ENCODE results near the gene SLFN14. TPM values are rescaled to one million over a fixed set of nuclear protein-coding genes. Genes with fewer than 3 reads are reported as not detected.
A peak's percentile ranks its signal among the peaks of the same experiment; 100 is the strongest.

SLFN14 gene
- not detected in 2 replicates for total RNA-seq (2014; rRNA removed; shearing (Covaris generic))
- polyA plus RNA-seq (2015; cell fraction: cytosol; rRNA removed): not detected in 2 replicates
- not detected in 2 replicates for polyA plus RNA-seq (2015; cell fraction: nucleus; rRNA removed)

GRCh38 chr17:35560703-35561102 is at the start of gene SLFN14:
Gene SLFN14 (minus strand): TSS chr17:35560819. CDS start chr17:35558062, 2,757 bp downstream.
- in situ Hi-C loops (cut with HindIII; ENCODE audit: low pct_unique_long_range_greater_than_20kb, low sequenced_read_pairs): no loop called here
- no peak for DNase-seq (ENCODE audit: low read depth, low spot score)

GRCh38 chr17:35609831-35610230 is 49.2 kb upstream of the SLFN14 start:
- in situ Hi-C loops (cut with HindIII; ENCODE audit: low pct_unique_long_range_greater_than_20kb, low sequenced_read_pairs): no loop called here
- no peak for DNase-seq (ENCODE audit: low read depth, low spot score)

- in situ Hi-C loops (cut with HindIII; ENCODE audit: low pct_unique_long_range_greater_than_20kb, low sequenced_read_pairs): no loop called here
- DNase-seq (ENCODE audit: low read depth, low spot score): no peak
These were observed 46.7 kb upstream of the SLFN14 start for GRCh38 chr17:35607239-35607847.

GRCh38 chr17:35605678-35606077 is 45.1 kb upstream of the SLFN14 start:
- DNase-seq (ENCODE audit: low read depth, low spot score): no peak
- in situ Hi-C loops (cut with HindIII; ENCODE audit: low pct_unique_long_range_greater_than_20kb, low sequenced_read_pairs): no loop called here

GRCh38 chr17:35603674-35604073 is 43.1 kb upstream of the SLFN14 start:
- in situ Hi-C loops (cut with HindIII; ENCODE audit: low pct_unique_long_range_greater_than_20kb, low sequenced_read_pairs): no loop called here
- DNase-seq (ENCODE audit: low read depth, low spot score): no peak

- DNase-seq (ENCODE audit: low read depth, low spot score): no peak
- in situ Hi-C loops (cut with HindIII; ENCODE audit: low pct_unique_long_range_greater_than_20kb, low sequenced_read_pairs): no loop called here
These were observed 37.0 kb upstream of the SLFN14 start for GRCh38 chr17:35597604-35598003.

GRCh38 chr17:35596530-35597233 is 36.1 kb upstream of the SLFN14 start:
- no peak for DNase-seq (ENCODE audit: low read depth, low spot score)

GRCh38 chr17:35596072-35596471 is 35.5 kb upstream of the SLFN14 start:
- in situ Hi-C loops (cut with HindIII; ENCODE audit: low pct_unique_long_range_greater_than_20kb, low sequenced_read_pairs): no loop called here
- no peak for DNase-seq (ENCODE audit: low read depth, low spot score)

More at GRCh38 chr17:35596530-35597233, 36.1 kb upstream of the SLFN14 start:
- in situ Hi-C loops (cut with HindIII; ENCODE audit: low pct_unique_long_range_greater_than_20kb, low sequenced_read_pairs): no loop called here

- in situ Hi-C loops (cut with HindIII; ENCODE audit: low pct_unique_long_range_greater_than_20kb, low sequenced_read_pairs): no loop called here
These were observed 27.7 kb upstream of the SLFN14 start for GRCh38 chr17:35588196-35588920.

GRCh38 chr17:35587074-35587961 is 26.7 kb upstream of the SLFN14 start, which contains the start of gene AP2B1:
Gene AP2B1 (plus strand): TSS chr17:35587322. CDS start chr17:35594031, 6,709 bp downstream.
- in situ Hi-C loops (cut with HindIII; ENCODE audit: low pct_unique_long_range_greater_than_20kb, low sequenced_read_pairs): no loop called here
- DNase-seq (ENCODE audit: low read depth, low spot score): peak; percentile 95

More at GRCh38 chr17:35588196-35588920, 27.7 kb upstream of the SLFN14 start:
- no peak for DNase-seq (ENCODE audit: low read depth, low spot score)

- DNase-seq (ENCODE audit: low read depth, low spot score): no peak
- in situ Hi-C loops (cut with HindIII; ENCODE audit: low pct_unique_long_range_greater_than_20kb, low sequenced_read_pairs): no loop called here
These were observed 26.0 kb upstream of the SLFN14 start for GRCh38 chr17:35586569-35587073.

GRCh38 chr17:35584061-35584460 is 23.4 kb upstream of the SLFN14 start:
- DNase-seq (ENCODE audit: low read depth, low spot score): no peak
- in situ Hi-C loops (cut with HindIII; ENCODE audit: low pct_unique_long_range_greater_than_20kb, low sequenced_read_pairs): no loop called here

GRCh38 chr17:35578929-35579432 is 18.4 kb upstream of the SLFN14 start:
- DNase-seq (ENCODE audit: low read depth, low spot score): no peak
- in situ Hi-C loops (cut with HindIII; ENCODE audit: low pct_unique_long_range_greater_than_20kb, low sequenced_read_pairs): no loop called here

GRCh38 chr17:35578197-35578928 is 17.7 kb upstream of the SLFN14 start, which contains the start of gene PEX12:
Gene PEX12 (minus strand): TSS chr17:35578571. CDS start chr17:35578021, 550 bp downstream.
- in situ Hi-C loops (cut with HindIII; ENCODE audit: low pct_unique_long_range_greater_than_20kb, low sequenced_read_pairs): no loop called here
- DNase-seq (ENCODE audit: low read depth, low spot score): peak; percentile 90

GRCh38 chr17:35577830-35578196 is 17.2 kb upstream of the SLFN14 start:
- peak; percentile 8 for DNase-seq (ENCODE audit: low read depth, low spot score)
- in situ Hi-C loops (cut with HindIII; ENCODE audit: low pct_unique_long_range_greater_than_20kb, low sequenced_read_pairs): no loop called here

GRCh38 chr17:35575759-35576158 is 15.1 kb upstream of the SLFN14 start:
- in situ Hi-C loops (cut with HindIII; ENCODE audit: low pct_unique_long_range_greater_than_20kb, low sequenced_read_pairs): no loop called here
- no peak for DNase-seq (ENCODE audit: low read depth, low spot score)

Measured in SK-MEL-5 (cell line).